Brain microvascular endothelial cell (primary cell): ENCODE measurements around the gene VWA1.
"Not testable (repeated sequence)": the region's sequence is repeated elsewhere in the genome, so short reads cannot be mapped to it uniquely, and the experiment has no call there.

Experiments
- DNase-seq: peaks from one replicate; pipeline ENCODE4 v3.0.0-alpha.2; 2020
- H3K27ac ChIP-seq: fragments of 250-450 bp; sonication (Bioruptor Pico); 2 replicates; pipeline ENCODE4 v1.5.1; 2020; ENCODE audit warnings: mild to moderate bottlenecking, moderate library complexity
- H3K27me3 ChIP-seq: fragments of 250-450 bp; sonication (Bioruptor Pico); replicated peaks from 2 replicates; pipeline ENCODE4 v1.5.1; 2020; ENCODE audit warnings: mild to moderate bottlenecking
- H3K36me3 ChIP-seq: fragments of 250-450 bp; sonication (Bioruptor Pico); replicated peaks from 2 replicates; pipeline ENCODE4 v1.5.1; 2020; ENCODE audit warnings: mild to moderate bottlenecking
- H3K4me3 ChIP-seq: 2 replicates; pipeline ENCODE4 v1.5.1; 2011; ENCODE audit warnings: low read depth, mild to moderate bottlenecking, control low read depth, low read length, moderate library complexity
- in situ Hi-C: cut with HindIII; loops from 2 replicates; pipeline ENCODE4 v1.10.0; 2017; ENCODE audit warnings: low sequenced_read_pairs, low pct_ligation_motif_present
- TF ChIP-seq, protein P1 (sequence below): IDR thresholded peaks from 2 replicates; pipeline ENCODE4 v1.5.1; 2011; ENCODE audit warnings: low read depth, mild to moderate bottlenecking, moderate library complexity, low read length, control low read depth, inconsistent platforms; ENCODE audit errors: missing control alignments

VWA1 gene

DNA sequence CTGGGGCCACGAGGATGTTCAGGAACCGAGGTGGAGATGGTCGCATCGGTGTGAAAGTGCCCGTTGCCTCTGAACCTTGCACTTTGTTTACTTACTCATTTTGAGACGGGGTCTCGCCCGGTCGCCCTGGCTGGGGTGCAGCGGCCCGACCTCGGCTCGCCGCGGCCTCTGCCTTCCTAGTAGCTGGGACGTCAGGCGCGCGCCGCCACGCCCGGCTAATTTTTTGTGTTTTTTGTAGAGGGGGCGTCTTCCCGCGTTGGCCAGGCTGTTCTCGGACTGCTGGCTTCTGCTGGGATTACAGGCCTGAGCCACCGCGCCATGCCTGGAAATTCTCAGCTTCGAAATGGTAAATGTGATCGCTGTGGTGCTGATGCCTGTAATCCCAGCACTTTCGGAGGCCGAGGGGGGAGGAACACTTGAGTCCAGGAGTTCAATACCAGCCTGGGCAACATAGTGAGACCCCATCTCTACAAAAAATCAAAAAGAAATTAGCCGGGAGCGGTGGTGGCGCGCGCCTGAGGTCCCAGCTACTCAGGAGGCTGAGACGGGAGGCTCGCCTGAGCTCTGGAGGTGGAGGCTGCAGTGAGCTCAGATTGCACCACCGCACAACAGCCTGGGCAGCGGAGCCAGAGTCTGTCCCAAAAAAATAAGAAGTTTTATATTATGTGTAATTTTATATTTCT is 27.7 kb upstream of the VWA1 start:
- peaks cover 20% of the 10 kb centered on the region for H3K36me3 ChIP-seq
- peak overlapping the region; percentile 83 for H3K4me3 ChIP-seq
- peak; percentile 55 for DNase-seq
- TF ChIP-seq, protein P1, sequence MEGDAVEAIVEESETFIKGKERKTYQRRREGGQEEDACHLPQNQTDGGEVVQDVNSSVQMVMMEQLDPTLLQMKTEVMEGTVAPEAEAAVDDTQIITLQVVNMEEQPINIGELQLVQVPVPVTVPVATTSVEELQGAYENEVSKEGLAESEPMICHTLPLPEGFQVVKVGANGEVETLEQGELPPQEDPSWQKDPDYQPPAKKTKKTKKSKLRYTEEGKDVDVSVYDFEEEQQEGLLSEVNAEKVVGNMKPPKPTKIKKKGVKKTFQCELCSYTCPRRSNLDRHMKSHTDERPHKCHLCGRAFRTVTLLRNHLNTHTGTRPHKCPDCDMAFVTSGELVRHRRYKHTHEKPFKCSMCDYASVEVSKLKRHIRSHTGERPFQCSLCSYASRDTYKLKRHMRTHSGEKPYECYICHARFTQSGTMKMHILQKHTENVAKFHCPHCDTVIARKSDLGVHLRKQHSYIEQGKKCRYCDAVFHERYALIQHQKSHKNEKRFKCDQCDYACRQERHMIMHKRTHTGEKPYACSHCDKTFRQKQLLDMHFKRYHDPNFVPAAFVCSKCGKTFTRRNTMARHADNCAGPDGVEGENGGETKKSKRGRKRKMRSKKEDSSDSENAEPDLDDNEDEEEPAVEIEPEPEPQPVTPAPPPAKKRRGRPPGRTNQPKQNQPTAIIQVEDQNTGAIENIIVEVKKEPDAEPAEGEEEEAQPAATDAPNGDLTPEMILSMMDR: peak; percentile 34
- H3K27ac ChIP-seq: peak overlapping the region; percentile 74
- in situ Hi-C loops: no loop called here
- H3K27me3 ChIP-seq: no peaks in the 10 kb centered on the region

DNA sequence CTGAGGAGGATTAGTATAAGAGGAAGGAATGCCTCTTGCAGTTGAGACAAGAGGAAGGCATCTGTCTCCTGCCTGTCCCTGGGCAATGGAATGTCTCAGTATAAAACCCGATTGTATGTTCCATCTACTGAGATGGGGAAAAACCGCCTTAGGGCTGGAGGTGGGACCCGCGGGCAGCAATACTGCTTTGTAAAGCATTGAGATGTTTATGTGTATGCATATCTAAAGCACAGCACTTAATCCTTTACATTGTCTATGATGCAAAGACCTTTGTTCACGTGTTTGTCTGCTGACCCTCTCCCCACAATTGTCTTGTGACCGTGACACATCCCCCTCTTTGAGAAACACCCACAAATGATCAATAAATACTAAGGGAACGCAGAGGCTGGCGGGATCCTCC is 25.3 kb upstream of the VWA1 start:
- in situ Hi-C loops, DNase-seq, H3K27me3 ChIP-seq, H3K4me3 ChIP-seq, H3K27ac ChIP-seq: not testable (repeated sequence)
- peaks cover 12% of the 10 kb centered on the region for H3K36me3 ChIP-seq

DNA sequence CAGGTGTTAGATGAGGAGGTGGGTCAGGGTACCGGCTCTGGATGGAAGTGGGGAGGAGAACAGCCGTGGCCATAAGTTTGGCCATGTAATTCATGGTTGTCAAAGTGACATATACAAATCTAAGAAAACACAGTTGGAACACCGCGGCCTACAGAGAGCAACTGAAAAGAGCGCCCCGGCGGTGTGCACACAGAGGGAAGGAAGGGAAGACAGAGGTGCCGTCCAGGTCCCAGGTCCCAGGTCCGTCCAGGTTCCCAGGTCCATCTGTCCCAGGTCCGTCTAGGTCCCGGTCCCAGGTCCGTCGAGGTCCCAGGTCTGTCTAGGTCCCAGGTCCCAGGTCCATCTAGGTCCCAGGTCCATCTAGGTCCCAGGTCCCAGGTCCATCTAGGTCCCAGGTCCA is 23.9 kb upstream of the VWA1 start:
- DNase-seq: no peak
- Histone ChIP-seq H3K4me3 (no peak overlapping the region), H3K27ac (no peak overlapping the region), H3K36me3 (peaks cover 7% of the 10 kb centered on the region), H3K27me3 (no peaks in the 10 kb centered on the region)
- TF ChIP-seq, protein P1: no peak
- in situ Hi-C loops: no loop called here

DNA sequence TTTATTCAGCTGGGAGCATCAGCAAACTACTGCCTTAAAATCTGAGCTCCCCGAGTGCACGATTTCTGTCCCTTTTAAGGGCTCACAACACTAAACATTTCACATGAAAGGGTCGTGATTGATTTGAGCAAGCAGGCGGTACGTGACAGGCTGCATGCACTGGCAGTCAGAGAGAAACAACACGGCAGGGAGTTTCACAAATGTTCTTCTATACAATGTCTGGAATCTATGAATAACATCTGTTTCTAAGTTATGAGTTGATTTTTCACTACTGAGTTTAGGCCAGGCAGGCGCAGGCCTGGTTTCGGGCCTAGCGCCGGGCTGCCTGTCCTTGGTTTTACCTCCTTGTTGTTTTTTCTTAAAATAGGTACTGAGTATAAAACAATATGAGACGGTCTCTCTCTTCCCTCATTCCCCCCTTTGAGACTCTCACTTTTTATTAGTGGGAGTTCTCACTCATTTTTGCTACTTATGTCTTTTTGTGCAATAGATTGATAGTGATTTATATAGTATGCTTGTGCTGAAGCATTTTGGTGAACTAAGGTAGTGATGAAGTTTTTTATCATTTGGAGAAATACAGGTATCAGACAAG is 23.1 kb upstream of the VWA1 start:
- H3K27me3 ChIP-seq, in situ Hi-C loops, H3K36me3 ChIP-seq, H3K27ac ChIP-seq, DNase-seq, H3K4me3 ChIP-seq: not testable (repeated sequence)

DNA sequence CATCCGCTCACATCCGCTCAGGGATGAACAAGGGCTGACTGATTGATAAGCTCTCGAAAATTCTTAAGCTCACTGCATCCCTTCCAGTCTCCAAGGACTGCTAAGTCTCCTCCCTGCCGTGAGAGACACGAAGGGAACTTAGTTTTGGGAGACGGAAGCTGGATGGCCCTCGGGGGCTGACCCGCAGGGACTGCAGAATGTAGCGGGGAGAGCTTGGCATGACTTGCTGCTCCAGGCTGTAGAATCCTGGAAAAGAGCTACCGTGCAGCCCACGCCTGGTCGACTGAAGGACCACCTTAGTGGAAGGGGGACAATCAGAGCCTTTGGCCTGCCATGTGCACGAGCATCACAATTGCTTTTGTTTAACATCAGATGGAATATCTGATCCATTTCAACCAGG is 19.7 kb upstream of the VWA1 start:
- DNase-seq: no peak
- Histone ChIP-seq H3K27me3 (no peaks in the 10 kb centered on the region), H3K4me3 (no peak overlapping the region), H3K36me3 (no peaks in the 10 kb centered on the region), H3K27ac (no peak overlapping the region)
- in situ Hi-C loops: no loop called here
- TF ChIP-seq, protein P1: no peak

DNA sequence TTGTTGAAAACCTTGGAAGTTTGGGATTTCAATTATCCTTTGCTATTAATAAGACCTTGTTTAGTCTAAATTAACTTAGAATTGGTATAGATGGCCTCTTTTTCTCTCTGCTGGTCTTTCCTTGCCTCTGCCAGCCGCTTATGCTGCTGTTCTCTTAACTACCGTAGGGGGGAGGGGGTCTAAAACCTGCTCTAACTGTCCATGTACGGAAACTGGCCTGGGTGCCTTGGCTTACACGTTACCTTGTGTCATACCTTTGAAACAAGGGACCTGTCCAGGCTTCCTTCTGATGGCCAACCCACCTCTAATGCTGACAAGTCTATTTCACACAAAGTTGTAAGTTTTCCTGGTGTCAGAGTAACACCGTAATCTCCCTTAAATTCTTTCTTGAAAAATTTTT is 18.1 kb upstream of the VWA1 start:
- H3K4me3 ChIP-seq, H3K36me3 ChIP-seq, in situ Hi-C loops, H3K27me3 ChIP-seq, DNase-seq, H3K27ac ChIP-seq: not testable (repeated sequence)

DNA sequence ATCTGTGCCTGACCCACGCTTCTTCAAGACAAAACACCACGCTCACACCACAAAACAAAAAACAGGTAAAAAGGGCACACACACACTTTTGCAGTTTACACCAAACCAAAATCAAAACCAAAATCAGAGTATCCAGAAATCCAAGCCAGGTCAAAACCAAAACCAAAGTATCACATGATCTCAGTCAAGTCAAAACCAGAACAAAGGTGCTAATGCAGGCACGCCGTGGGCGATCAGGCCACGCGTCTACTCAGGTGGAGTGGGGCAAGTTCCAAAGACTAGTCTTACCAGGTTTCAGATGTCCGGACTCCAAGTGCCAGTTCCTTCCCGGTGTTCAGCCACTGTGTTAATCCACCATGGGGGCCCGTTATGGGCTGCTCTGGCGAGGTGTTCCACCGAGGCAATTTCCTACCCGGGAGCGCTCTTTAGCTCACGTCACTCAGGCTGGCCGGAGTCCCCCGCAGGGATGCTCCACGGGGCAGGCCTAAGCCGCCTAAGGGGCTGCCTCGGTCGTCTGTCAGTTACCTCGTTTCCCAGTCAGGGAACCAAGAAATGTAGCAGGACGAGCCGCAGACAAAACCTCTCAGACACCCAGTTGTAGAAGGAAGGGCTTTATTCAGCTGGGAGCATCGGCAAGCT is 17.5 kb upstream of the VWA1 start:
- H3K36me3 ChIP-seq, H3K27ac ChIP-seq, H3K27me3 ChIP-seq, H3K4me3 ChIP-seq, in situ Hi-C loops, DNase-seq: not testable (repeated sequence)
